NCI-H1436 (cell line): ENCODE data around the gene APOOL.
A peak's percentile ranks its signal among the peaks of the same experiment; 100 is the strongest.

ENCODE experiments used
- DNase-seq: peaks from one replicate; lab custom pipeline; 2025; lab: John Stamatoyannopoulos, UW

The APOOL gene

GRCh38 chrX:85084770-85085393 lies 81.2 kb downstream of the APOOL start:
- no peak for DNase-seq

GRCh38 chrX:85089321-85089840 lies 85.7 kb downstream of the APOOL start:
- no peak for DNase-seq

GRCh38 chrX:85107407-85107806 lies 103.7 kb downstream of the APOOL start:
- no peak for DNase-seq

GRCh38 chrX:85108165-85108564 lies 104.5 kb downstream of the APOOL start:
- DNase-seq = no peak

- no peak for DNase-seq
Observed at GRCh38 chrX:85109235-85109634, 105.6 kb downstream of the APOOL start.

GRCh38 chrX:85111347-85111746 lies 107.7 kb downstream of the APOOL start:
- peak; percentile 20 for DNase-seq

GRCh38 chrX:85112293-85112692 lies 108.6 kb downstream of the APOOL start:
- DNase-seq = no peak

- DNase-seq = no peak
Observed at GRCh38 chrX:85113746-85114145, 110.1 kb downstream of the APOOL start.

- DNase-seq = no peak
Observed at GRCh38 chrX:85114171-85114570, 110.5 kb downstream of the APOOL start.

GRCh38 chrX:85114776-85115175 lies 111.1 kb downstream of the APOOL start:
- no peak for DNase-seq

- no peak for DNase-seq
Observed at GRCh38 chrX:85115252-85115651, 111.6 kb downstream of the APOOL start.

GRCh38 chrX:85136409-85136808 lies 132.7 kb downstream of the APOOL start:
- no peak for DNase-seq

- no peak for DNase-seq
Observed at GRCh38 chrX:85139422-85139821, 135.7 kb downstream of the APOOL start.

GRCh38 chrX:85140964-85141363 lies 137.3 kb downstream of the APOOL start:
- DNase-seq = no peak
